ENCODE data around the gene WFDC2. TPM values are rescaled to one million over a fixed set of nuclear protein-coding genes. Genes with fewer than 3 reads are reported as not detected.

WFDC2 gene
- total and polyA plus RNA-seq, 7 donors = 0.22 to 0.74 (median 0.38) TPM; not detected in 3

DNA sequence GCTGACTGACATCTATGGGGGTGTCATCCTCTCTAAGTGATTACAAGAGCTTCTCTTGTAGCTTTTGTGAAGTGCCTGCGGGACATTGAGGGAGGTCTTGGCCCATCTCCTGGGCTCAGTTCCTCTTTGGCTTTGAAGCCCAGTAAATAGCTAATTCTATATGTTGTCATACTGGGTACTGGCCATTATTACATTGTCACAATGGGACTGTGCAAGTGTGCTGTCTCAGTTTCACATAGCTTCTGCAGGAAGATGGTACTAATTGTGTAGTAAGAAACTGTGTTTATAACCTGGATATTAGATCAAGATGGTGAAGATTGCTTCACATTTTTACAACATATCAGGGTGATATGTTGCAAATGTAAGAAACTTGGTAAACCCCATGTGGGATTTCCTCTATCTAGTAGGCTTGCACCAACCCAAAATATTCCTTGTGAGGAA is 26.0 kb downstream of the WFDC2 start:
- TF ChIP-seq, protein P1, sequence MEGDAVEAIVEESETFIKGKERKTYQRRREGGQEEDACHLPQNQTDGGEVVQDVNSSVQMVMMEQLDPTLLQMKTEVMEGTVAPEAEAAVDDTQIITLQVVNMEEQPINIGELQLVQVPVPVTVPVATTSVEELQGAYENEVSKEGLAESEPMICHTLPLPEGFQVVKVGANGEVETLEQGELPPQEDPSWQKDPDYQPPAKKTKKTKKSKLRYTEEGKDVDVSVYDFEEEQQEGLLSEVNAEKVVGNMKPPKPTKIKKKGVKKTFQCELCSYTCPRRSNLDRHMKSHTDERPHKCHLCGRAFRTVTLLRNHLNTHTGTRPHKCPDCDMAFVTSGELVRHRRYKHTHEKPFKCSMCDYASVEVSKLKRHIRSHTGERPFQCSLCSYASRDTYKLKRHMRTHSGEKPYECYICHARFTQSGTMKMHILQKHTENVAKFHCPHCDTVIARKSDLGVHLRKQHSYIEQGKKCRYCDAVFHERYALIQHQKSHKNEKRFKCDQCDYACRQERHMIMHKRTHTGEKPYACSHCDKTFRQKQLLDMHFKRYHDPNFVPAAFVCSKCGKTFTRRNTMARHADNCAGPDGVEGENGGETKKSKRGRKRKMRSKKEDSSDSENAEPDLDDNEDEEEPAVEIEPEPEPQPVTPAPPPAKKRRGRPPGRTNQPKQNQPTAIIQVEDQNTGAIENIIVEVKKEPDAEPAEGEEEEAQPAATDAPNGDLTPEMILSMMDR (IDR thresholded peaks at IDR 0.05) = no peak
- no peak overlapping the region for H3K4me3 ChIP-seq
- DNase-seq (no peak), ATAC-seq (no peak)
- 81 to 92% (median 82%) methylated on average over 1 of the region's 1 CpG for WGBS, 3 donors
- H3K36me3 ChIP-seq (ENCODE audit: insufficient read depth in 1 of 2, low read depth in 1 of 2) = no peaks in the 10 kb centered on the region
- intact Hi-C loops (cut with DNase I) = no loop called here
- peaks cover 0 to 25% (median 6%) of the 10 kb centered on the region in 3 donors for H3K27me3 ChIP-seq (ENCODE audit: insufficient read depth in 3 of 3, low read length in 2 of 3)
- H3K9me3 ChIP-seq = no peaks in the 10 kb centered on the region
- H3K4me1 ChIP-seq = no peaks in the 10 kb centered on the region
- H3K27ac ChIP-seq = no peak overlapping the region

DNA sequence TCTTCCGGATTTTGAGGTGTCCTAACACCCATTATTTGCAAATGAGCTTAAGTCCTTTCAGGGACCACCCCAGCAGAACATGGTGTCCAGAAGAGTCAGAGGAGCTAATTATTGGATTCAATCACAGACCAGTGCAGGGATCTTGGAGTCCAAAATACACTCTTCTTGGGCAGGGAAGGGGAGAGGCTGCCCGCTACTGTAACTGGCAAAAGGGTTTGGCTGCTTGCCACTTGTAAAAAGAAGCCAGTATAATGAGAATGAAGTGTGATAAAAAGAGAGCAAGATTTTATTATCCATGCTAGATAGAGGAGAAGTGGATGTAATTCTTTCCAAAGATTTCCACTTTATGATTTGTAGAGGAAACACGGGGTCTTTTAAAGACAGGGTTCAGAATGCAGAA is 26.6 kb downstream of the WFDC2 start:
- H3K27ac ChIP-seq = no peak overlapping the region
- H3K27me3 ChIP-seq (ENCODE audit: insufficient read depth in 3 of 3, low read length in 2 of 3) = peaks cover 0 to 28% (median 4%) of the 10 kb centered on the region in 3 donors
- ATAC-seq (no peak), DNase-seq (no peak)
- H3K4me3 ChIP-seq = no peak overlapping the region
- H3K9me3 ChIP-seq = no peaks in the 10 kb centered on the region
- intact Hi-C loops (cut with DNase I) = no loop called here
- no peaks in the 10 kb centered on the region for H3K36me3 ChIP-seq (ENCODE audit: insufficient read depth in 1 of 2, low read depth in 1 of 2)
- no peaks in the 10 kb centered on the region for H3K4me1 ChIP-seq
- WGBS, 3 donors = 58 to 64% (median 61%) methylated on average over 3 of the region's 3 CpGs
- TF ChIP-seq, protein P1 (IDR thresholded peaks at IDR 0.05) = no peak

DNA sequence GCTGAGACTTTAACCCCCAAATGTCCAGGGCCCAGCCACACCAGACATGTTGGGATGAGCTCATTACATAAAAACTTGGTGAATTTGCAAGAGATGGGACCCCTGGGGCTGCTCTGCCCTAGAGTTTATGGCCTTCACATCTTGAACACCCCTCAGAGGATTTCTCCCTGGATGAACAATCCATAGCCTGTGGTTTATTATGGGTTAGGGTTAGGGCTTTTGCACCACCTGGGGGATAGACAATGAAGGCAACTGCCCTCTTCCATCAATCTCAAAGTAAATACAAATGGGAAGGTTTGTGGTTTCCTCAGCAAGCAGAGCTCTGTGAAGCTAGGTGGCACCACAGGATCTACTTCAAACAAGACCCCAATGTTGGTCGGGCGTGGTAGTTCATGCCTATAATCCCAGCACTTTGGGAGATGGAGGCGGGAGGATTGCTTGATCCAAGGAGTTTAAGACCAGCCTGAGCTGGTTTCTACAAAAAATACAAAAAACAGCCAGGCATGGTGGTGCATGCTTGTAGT is 28.5 kb downstream of the WFDC2 start:
- no peaks in the 10 kb centered on the region for H3K4me1 ChIP-seq
- H3K4me3 ChIP-seq = no peak overlapping the region
- DNase-seq (no peak), ATAC-seq (no peak)
- TF ChIP-seq, protein P1 (IDR thresholded peaks at IDR 0.05) = no peak
- intact Hi-C loops (cut with DNase I) = no loop called here
- H3K9me3 ChIP-seq = no peaks in the 10 kb centered on the region
- no peaks in the 10 kb centered on the region for H3K36me3 ChIP-seq (ENCODE audit: insufficient read depth in 1 of 2, low read depth in 1 of 2)
- 72 to 81% (median 75%) methylated on average over 3 of the region's 3 CpGs for WGBS, 3 donors
- peaks cover 0 to 26% (median 4%) of the 10 kb centered on the region in 3 donors for H3K27me3 ChIP-seq (ENCODE audit: insufficient read depth in 3 of 3, low read length in 2 of 3)
- no peak overlapping the region for H3K27ac ChIP-seq

DNA sequence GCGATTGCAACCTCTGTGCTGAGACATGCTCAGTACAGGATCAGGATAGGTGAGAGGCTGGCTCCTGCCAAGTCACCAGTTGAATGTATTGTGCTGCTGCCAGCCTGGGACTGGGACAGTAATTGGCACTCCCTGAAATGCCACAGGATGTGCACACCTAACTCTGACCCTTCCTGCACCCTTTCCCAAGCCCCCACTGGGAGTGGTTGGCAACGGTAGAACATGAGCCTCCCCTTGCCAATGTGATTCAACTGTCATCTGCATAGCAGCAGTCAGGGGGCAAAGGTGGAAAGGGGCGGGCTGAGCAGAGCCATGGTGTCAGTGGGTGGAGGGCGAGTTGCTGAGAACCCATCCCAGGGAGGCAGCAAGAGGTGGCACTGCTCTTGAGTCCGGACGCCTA is 30.5 kb downstream of the WFDC2 start:
- DNase-seq (no peak), ATAC-seq (no peak)
- H3K4me3 ChIP-seq = no peak overlapping the region
- 63 to 73% (median 68%) methylated on average over 6 of the region's 6 CpGs for WGBS, 3 donors
- H3K27me3 ChIP-seq (ENCODE audit: insufficient read depth in 3 of 3, low read length in 2 of 3) = peaks cover 0 to 37% (median 4%) of the 10 kb centered on the region in 3 donors
- intact Hi-C loops (cut with DNase I) = no loop called here
- no peak overlapping the region for H3K27ac ChIP-seq
- H3K36me3 ChIP-seq (ENCODE audit: insufficient read depth in 1 of 2, low read depth in 1 of 2) = no peaks in the 10 kb centered on the region
- TF ChIP-seq, protein P1 (IDR thresholded peaks at IDR 0.05) = no peak
- no peaks in the 10 kb centered on the region for H3K9me3 ChIP-seq
- no peaks in the 10 kb centered on the region for H3K4me1 ChIP-seq

DNA sequence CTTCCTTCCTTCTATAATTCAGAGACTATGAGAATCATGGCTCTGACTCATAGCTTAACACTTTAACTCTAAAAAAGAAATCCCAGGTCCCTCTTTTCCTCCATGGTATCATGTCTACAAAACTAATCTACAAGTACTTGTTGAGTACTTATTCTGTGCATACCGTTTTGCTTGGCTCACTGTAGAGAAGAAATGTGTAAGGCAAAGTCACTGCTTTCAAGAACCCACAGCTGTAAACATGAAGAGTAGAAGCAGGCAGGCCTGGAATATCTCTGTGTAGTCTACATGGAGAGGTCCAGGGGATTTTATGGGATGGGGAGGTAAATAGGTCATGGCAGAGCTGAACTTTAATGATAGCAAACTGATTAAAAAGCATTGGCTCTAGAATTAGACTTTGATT is 32.0 kb downstream of the WFDC2 start:
- H3K4me3 ChIP-seq = no peak overlapping the region
- H3K4me1 ChIP-seq = no peaks in the 10 kb centered on the region
- H3K27ac ChIP-seq = no peak overlapping the region
- intact Hi-C loops (cut with DNase I) = no loop called here
- no peak for DNase-seq
- H3K36me3 ChIP-seq (ENCODE audit: insufficient read depth in 1 of 2, low read depth in 1 of 2) = no peaks in the 10 kb centered on the region
- H3K9me3 ChIP-seq = no peaks in the 10 kb centered on the region
- 63 to 71% (median 68%) methylated on average over 1 of the region's 1 CpG for WGBS, 3 donors
- ATAC-seq = no peak
- TF ChIP-seq, protein P1 (IDR thresholded peaks at IDR 0.05) = no peak
- peaks cover 0 to 47% (median 4%) of the 10 kb centered on the region in 3 donors for H3K27me3 ChIP-seq (ENCODE audit: insufficient read depth in 3 of 3, low read length in 2 of 3)
